Endothelial cell of umbilical vein (primary cell): ENCODE measurements around the gene TNFRSF12A. TPM values are rescaled to one million over a fixed set of nuclear protein-coding genes. Genes with fewer than 3 reads are reported as not detected.

Source experiments
- BruUV-seq: library from RNA; stranded (reverse); fragments of 400-500 nt; replicated peaks from 2 replicates; lab custom pipeline; 2021; lab: Mats Ljungman, UMichigan
- CTCF ChIA-PET: fragments of 300-600, 350-600 bp; sonication (Branson Sonifier 250); formaldehyde crosslinking; loops from one replicate; lab custom pipeline; 2021; ENCODE audit warnings: antibody characterized with exemption, inconsistent platforms; lab: Charles Lee
- POLR2A ChIA-PET: fragments of 300-600, 350-600 bp; sonication (Branson Sonifier 250); formaldehyde crosslinking; loops from one replicate; lab custom pipeline; 2021; ENCODE audit warnings: antibody characterized with exemption, inconsistent platforms; lab: Charles Lee
- DNase-seq: peaks from one replicate; pipeline ENCODE4 v3.0.0-alpha.2; 2011; ENCODE audit warnings: low read depth, low spot score
- FAIRE-seq: peaks from 2 replicates; lab custom pipeline; 2011; peaks lifted over from hg19 to GRCh38; lab: Jason Lieb, UNC
- H2AFZ ChIP-seq: 2 replicates; pipeline ENCODE4 v1.6.0; 2012; ENCODE audit warnings: low read depth, low read length, control low read depth, inconsistent platforms
- H3K27ac ChIP-seq: 2 replicates; pipeline ENCODE4 v1.5.1; 2011; ENCODE audit warnings: low read depth, mild to moderate bottlenecking, control low read depth, low read length, moderate library complexity; ENCODE audit not compliant: insufficient read depth
- H3K27me3 ChIP-seq, 2 experiments: 2 replicates each; pipeline versions ENCODE4 v1.6.0 to v1.6.1; 2011; ENCODE audit warnings: low read length in 2 of 2, mixed read lengths in 1 of 2; ENCODE audit not compliant: control insufficient read depth in 2 of 2, insufficient read depth in 2 of 2
- H3K36me3 ChIP-seq, 2 experiments: 2 replicates in 1 of 2; 3 replicates in 1 of 2; pipeline ENCODE4 v1.5.1; 2011; ENCODE audit warnings: low read length in 2 of 2, mild to moderate bottlenecking in 1 of 2, moderate library complexity in 1 of 2; ENCODE audit not compliant: control insufficient read depth in 2 of 2, insufficient read depth in 2 of 2; ENCODE audit errors: extremely low read depth in 1 of 2
- H3K4me1 ChIP-seq: 3 replicates; pipeline ENCODE4 v1.5.1; 2011; ENCODE audit warnings: mild to moderate bottlenecking, low read length; ENCODE audit not compliant: control insufficient read depth, insufficient read depth; ENCODE audit errors: extremely low read depth
- H3K4me2 ChIP-seq: 2 replicates; pipeline ENCODE4 v1.6.1; 2011; ENCODE audit warnings: low read length, control low read depth, mixed read lengths; ENCODE audit not compliant: insufficient read depth
- H3K4me3 ChIP-seq, 3 experiments: fragments of 200-600 bp in 1 of 3; sonication (generic), shearing (Covaris generic) in 1 of 3; replicated peaks in 1 of 3; 2 replicates each; pipeline ENCODE4 v1.5.1; 2011 to 2016; ENCODE audit warnings: control low read depth in 3 of 3, low read length in 3 of 3, mild to moderate bottlenecking in 2 of 3, inconsistent platforms in 1 of 3, low read depth in 1 of 3, moderate library complexity in 1 of 3; ENCODE audit not compliant: insufficient read depth in 1 of 3
- H3K79me2 ChIP-seq: 2 replicates; pipeline ENCODE4 v1.6.0; 2012; ENCODE audit warnings: low read length, inconsistent platforms; ENCODE audit not compliant: control insufficient read depth, insufficient read depth
- H3K9ac ChIP-seq: replicated peaks from 2 replicates; pipeline ENCODE3; 2011; ENCODE audit warnings: low read length, control low read depth; ENCODE audit not compliant: insufficient read depth; ENCODE audit errors: extremely low read depth
- H3K9me1 ChIP-seq: replicated peaks from 3 replicates; pipeline ENCODE4 v1.6.0; 2011; ENCODE audit warnings: mild to moderate bottlenecking, low read length; ENCODE audit not compliant: control insufficient read depth, insufficient read depth; ENCODE audit errors: extremely low read depth
- H3K9me3 ChIP-seq: replicated peaks from 2 replicates; pipeline ENCODE4 v1.5.1; 2012; ENCODE audit warnings: low read length, inconsistent platforms; ENCODE audit not compliant: control insufficient read depth, insufficient read depth
- H4K20me1 ChIP-seq: replicated peaks from 2 replicates; pipeline ENCODE3; 2011; ENCODE audit warnings: mild to moderate bottlenecking, low read length; ENCODE audit not compliant: control insufficient read depth, insufficient read depth; ENCODE audit errors: extremely low read depth
- CTCF ChIP-seq, 2 donors: IDR thresholded peaks; 1 replicate in 1 of 2; 2 replicates in 1 of 2; pipeline ENCODE4 v1.5.1; 2011; ENCODE audit warnings: low read length in 2 of 2, mild to moderate bottlenecking in 2 of 2, moderate library complexity in 2 of 2, control low read depth in 1 of 2, inconsistent platforms in 1 of 2, low read depth in 1 of 2; ENCODE audit not compliant: insufficient read depth in 1 of 2; ENCODE audit errors: extremely low read depth in 1 of 2
- EZH2 ChIP-seq: IDR thresholded peaks from 2 replicates; pipeline ENCODE4 v1.6.1; 2012; ENCODE audit warnings: borderline replicate concordance, low read depth, mild to moderate bottlenecking, moderate library complexity, low read length, inconsistent platforms; ENCODE audit not compliant: severe bottlenecking
- FOS ChIP-seq: IDR thresholded peaks from 2 replicates; pipeline ENCODE4 v1.6.1; 2011; ENCODE audit warnings: mild to moderate bottlenecking, low read length, moderate library complexity, borderline replicate concordance; ENCODE audit not compliant: insufficient read depth
- GATA2 ChIP-seq: IDR thresholded peaks from 2 replicates; pipeline ENCODE4 v1.7.0; 2011; ENCODE audit warnings: low read depth, mild to moderate bottlenecking, moderate library complexity, mixed read lengths, low read length; ENCODE audit not compliant: insufficient read length, insufficient read depth
- JUN ChIP-seq: IDR thresholded peaks from 2 replicates; pipeline ENCODE4 v1.6.1; 2011; ENCODE audit warnings: borderline replicate concordance, low read depth; ENCODE audit not compliant: insufficient read length, insufficient read depth
- MAX ChIP-seq: IDR thresholded peaks from 2 replicates; pipeline ENCODE4 v1.6.1; 2011; ENCODE audit not compliant: insufficient read depth, insufficient read length
- MYC ChIP-seq: IDR thresholded peaks from one replicate; pipeline ENCODE4 v1.6.1; 2011; ENCODE audit warnings: mild to moderate bottlenecking, low read depth, low read length
- POLR2A ChIP-seq: IDR thresholded peaks from 2 replicates; pipeline ENCODE4 v1.6.1; 2012; ENCODE audit warnings: low read depth, mild to moderate bottlenecking, control low read depth, low read length
- POLR2AphosphoS5 ChIP-seq: IDR thresholded peaks from 2 replicates; pipeline ENCODE4 v1.6.1; 2012; ENCODE audit warnings: low read depth, mild to moderate bottlenecking, control low read depth, low read length, moderate library complexity; ENCODE audit not compliant: insufficient read depth
- dilution Hi-C: fragments of 300-500 bp; cut with MboI; formaldehyde crosslinking; loops from one replicate; pipeline ENCODE4 v1.15.0; 2019; ENCODE audit warnings: low sequenced_read_pairs; ENCODE audit not compliant: extremely low pct_ligation_motif_present
- intact Hi-C: fragments of 100-400 bp; cut with micrococcal nuclease; formaldehyde crosslinking; loops from one replicate; pipeline ENCODE4 v1.10.0; 2022
- polyA plus RNA-seq, 4 experiments: library from polyadenylated mRNA; depleted of rRNA in 3 of 4; stranded (reverse) in 3 of 4; unstranded in 1 of 4; fragments of >200 nt; gene quantifications; 2 replicates each; pipeline versions ENCODE4 v1.2.1 to v1.2.3, GENCODE V29; 2011 to 2012; ENCODE audit warnings: missing spikeins in 1 of 4
- total RNA-seq: library from RNA; stranded (reverse); gene quantifications from 2 replicates; pipeline ENCODE4 v1.2.3, GENCODE V29; 2021

Gene TNFRSF12A
- total and polyA plus RNA-seq, 2 donors (not counting 3 experiments of a cell fraction or from before 2014, with no cell fraction given), result 162 to 187 TPM

- Histone ChIP-seq H3K4me2 (no peak overlapping the region), H3K27ac (no peak overlapping the region), H3K9me1 (no peaks in the 10 kb centered on the region), H3K4me3 (no peak overlapping the region), H3K4me1 (peaks cover 2% of the 10 kb centered on the region), H3K9me3 (no peaks in the 10 kb centered on the region), H3K79me2 (no peaks in the 10 kb centered on the region), H4K20me1 (no peaks in the 10 kb centered on the region), H3K27me3 (peaks cover 21 to 22% of the 10 kb centered on the region in 2 experiments), H2AFZ (no peak overlapping the region), H3K36me3 (no peaks in the 10 kb centered on the region), H3K9ac (no peak overlapping the region)
- no peak for TF ChIP-seq POLR2AphosphoS5
- TF ChIP-seq CTCF (IDR thresholded peaks at IDR 0.05; ENCODE audit: extremely low read depth in 1 of 2, insufficient read depth in 1 of 2, low read depth in 1 of 2, low read length in 2 of 2), result no peak
- TF ChIP-seq EZH2, result no peak
- no peak for TF ChIP-seq GATA2
- TF ChIP-seq MYC, result no peak
- no peak for TF ChIP-seq POLR2A
- no peak for TF ChIP-seq JUN
- no peak for TF ChIP-seq MAX
- no peak for TF ChIP-seq FOS
- no peak for DNase-seq
- ChIA-PET CTCF (interaction anchor here (1.2 kb wide), 1 partner anchor 18 kb away, joined by 6 read pairs; no protein-coding TSS in a partner anchor), POLR2A (no interaction called here)
- BruUV-seq, result no TSS peak
- no peak for FAIRE-seq
- intact Hi-C loops, result no loop called here
- dilution Hi-C loops, result no loop called here
Observed at GRCh38 chr16:3013491-3013951, 6.6 kb upstream of the TNFRSF12A start.
